K562 (cell line): ENCODE results near the gene COQ2. TPM values are rescaled to one million over a fixed set of nuclear protein-coding genes. Genes with fewer than 3 reads are reported as not detected.

Experiments
- ATAC-seq: fragments of 200-7000 bp; cut with Tn5 transposase; 3 replicates; pipeline ENCODE4 v1.9.1; 2020; ENCODE audit warnings: moderate library complexity
- BruUV-seq: library from RNA; stranded (reverse); fragments of 400-500 nt; replicated peaks from 2 replicates; lab custom pipeline; 2021; lab: Mats Ljungman, UMichigan
- CTCF ChIA-PET: fragments of 300-600 bp; formaldehyde crosslinking; extraction: SDS; loops from one replicate; lab custom pipeline; 2021; ENCODE audit warnings: low intra/inter-chr PET ratio; lab: Yijun Ruan, JAX
- POLR2A ChIA-PET: fragments of 300-600, 350-650 bp; sonication (Branson Sonifier 250); formaldehyde crosslinking; extraction: SDS; loops from one replicate; lab custom pipeline; 2021; ENCODE audit warnings: antibody characterized with exemption, inconsistent platforms; lab: Yijun Ruan, JAX
- DNase-seq, 4 experiments: peaks; one replicate each; pipeline versions ENCODE4 v3.0.0 to v3.0.0-alpha.2; 2011 to 2018; ENCODE audit warnings: low spot score in 3 of 4, mixed read lengths in 3 of 4; ENCODE audit errors: extremely low read depth in 1 of 4
- FAIRE-seq: peaks from 2 replicates; lab custom pipeline; 2011; peaks lifted over from hg19 to GRCh38; lab: Jason Lieb, UNC
- H2AFZ ChIP-seq: 2 replicates; pipeline ENCODE4 v1.6.0; 2011; ENCODE audit warnings: low read depth, low read length, control low read depth, inconsistent platforms
- H3K27ac ChIP-seq: fragments of 200-600 bp; 3 replicates; pipeline ENCODE4 v1.8.0; 2011; ENCODE audit warnings: low read depth, mild to moderate bottlenecking, control low read depth, inconsistent platforms, low read length, moderate library complexity, mixed read lengths; ENCODE audit errors: extremely low read depth
- H3K27me3 ChIP-seq, 2 experiments: fragments of 300-600 bp in 1 of 2; 2 replicates in 1 of 2; 3 replicates in 1 of 2; pipeline versions ENCODE4 v1.6.0 to v1.8.0; 2011; ENCODE audit warnings: inconsistent platforms in 2 of 2, low read length in 2 of 2, mild to moderate bottlenecking in 1 of 2, mixed read lengths in 1 of 2, moderate library complexity in 1 of 2; ENCODE audit not compliant: control insufficient read depth in 2 of 2, insufficient read depth in 2 of 2
- H3K36me3 ChIP-seq: fragments of 300-600 bp; 3 replicates; pipeline ENCODE4 v1.8.0; 2011; ENCODE audit warnings: mild to moderate bottlenecking, low read length, inconsistent platforms; ENCODE audit not compliant: control insufficient read depth, insufficient read depth
- H3K4me1 ChIP-seq, 2 experiments: fragments of 200-600 bp in 1 of 2; replicated peaks in 1 of 2; 2 replicates in 1 of 2; 3 replicates in 1 of 2; pipeline versions ENCODE4 v1.5.1 to v1.8.0; 2011; ENCODE audit warnings: inconsistent platforms in 2 of 2, low read length in 2 of 2, mild to moderate bottlenecking in 1 of 2, mixed read lengths in 1 of 2, moderate library complexity in 1 of 2; ENCODE audit not compliant: control insufficient read depth in 2 of 2, insufficient read depth in 2 of 2
- H3K4me2 ChIP-seq: 2 replicates; pipeline ENCODE4 v1.6.1; 2011; ENCODE audit warnings: low read length, control low read depth, inconsistent platforms, mixed read lengths; ENCODE audit not compliant: insufficient read depth
- H3K4me3 ChIP-seq: fragments of 200-600 bp; sonication (generic), shearing (Covaris generic); 2 replicates; pipeline ENCODE4 v1.5.1; 2016; ENCODE audit warnings: control low read depth, inconsistent platforms
- H3K79me2 ChIP-seq: fragments of 200-600 bp; 3 replicates; pipeline ENCODE4 v1.8.0; 2011; ENCODE audit warnings: low read length, inconsistent platforms; ENCODE audit not compliant: control insufficient read depth, insufficient read depth
- H3K9ac ChIP-seq, 2 experiments: 2 replicates each; pipeline versions ENCODE4 v1.6.0 to v1.6.1; 2011; ENCODE audit warnings: low read depth in 2 of 2, low read length in 2 of 2, control low read depth in 1 of 2, inconsistent platforms in 1 of 2, mild to moderate bottlenecking in 1 of 2, mixed read lengths in 1 of 2; ENCODE audit not compliant: insufficient read depth in 1 of 2
- H3K9me1 ChIP-seq: one replicate; pipeline ENCODE4 v1.6.0; 2011; ENCODE audit warnings: inconsistent platforms, mild to moderate bottlenecking, low read length, moderate library complexity; ENCODE audit not compliant: control insufficient read depth, insufficient read depth
- H3K9me3 ChIP-seq: replicated peaks from 2 replicates; pipeline ENCODE4 v1.5.1; 2011; ENCODE audit warnings: low read depth, low read length, inconsistent platforms; ENCODE audit not compliant: control insufficient read depth, insufficient read depth
- H4K20me1 ChIP-seq: replicated peaks from 2 replicates; pipeline ENCODE4 v1.6.1; 2011; ENCODE audit warnings: low read length, inconsistent platforms, mixed read lengths; ENCODE audit not compliant: control insufficient read depth, insufficient read depth
- BCL6 ChIP-seq: fragments of 250-450 bp; sonication (Bioruptor Pico); IDR thresholded peaks from 2 replicates; pipeline ENCODE4 v1.4.0; 2020
- CBFB ChIP-seq: sonication (generic); formaldehyde crosslinking; IDR thresholded peaks from 2 replicates; pipeline ENCODE4 v1.4.0; 2020; ENCODE audit warnings: mild to moderate bottlenecking, missing genetic modification reagents
- CSDE1 ChIP-seq, 2 experiments: fragments of 450-650 bp; IDR thresholded peaks; 2 replicates each; pipeline ENCODE4 v1.6.1; 2016; ENCODE audit warnings: mild to moderate bottlenecking in 1 of 2
- FOXK2 ChIP-seq, 2 experiments: fragments of 450-650 bp; IDR thresholded peaks in 1 of 2; conservative IDR thresholded peaks in 1 of 2; 2 replicates each; pipeline ENCODE4 v1.6.1; 2016; ENCODE audit warnings: low read depth in 2 of 2, mild to moderate bottlenecking in 1 of 2
- HMG20B ChIP-seq: fragments of 250-450 bp; sonication (Bioruptor Pico); IDR thresholded peaks from 2 replicates; pipeline ENCODE4 v1.5.0; 2021; ENCODE audit warnings: mild to moderate bottlenecking
- MCM2 ChIP-seq: fragments of 450-650 bp; IDR thresholded peaks from 2 replicates; pipeline ENCODE4 v1.6.1; 2017; ENCODE audit warnings: low read depth, mild to moderate bottlenecking
- PRDM10 ChIP-seq: fragments of 450-650 bp; IDR thresholded peaks from 2 replicates; pipeline ENCODE4 v1.6.1; 2018; ENCODE audit not compliant: partially characterized antibody
- RB1 ChIP-seq: fragments of 450-650 bp; IDR thresholded peaks from 2 replicates; pipeline ENCODE4 v1.6.1; 2017; ENCODE audit warnings: low read depth, mild to moderate bottlenecking
- SLC30A9 ChIP-seq: fragments of 250-450 bp; sonication (Bioruptor Pico); IDR thresholded peaks from 2 replicates; pipeline ENCODE4 v1.8.0; 2022; ENCODE audit warnings: mild to moderate bottlenecking, moderate library complexity
- TCF3 ChIP-seq: sonication (generic); formaldehyde crosslinking; IDR thresholded peaks from 2 replicates; pipeline ENCODE4 v1.4.0; 2020; ENCODE audit warnings: mild to moderate bottlenecking, missing genetic modification reagents
- WGBS: fragments of 100-300 bp; shearing (Covaris generic); methylation state at CpG from one replicate; pipeline ENCODE4 v1.1.6; 2016; ENCODE audit warnings: low coverage, mixed read lengths; ENCODE audit not compliant: insufficient coverage; ENCODE audit errors: missing lambda C conversion rate; 5-methylcytosine and 5-hydroxymethylcytosine counted together
- in situ Hi-C: fragments of 300-500 bp; cut with MboI; formaldehyde crosslinking; loops from 4 replicates; pipeline ENCODE4 v1.15.0; 2018; ENCODE audit warnings: inconsistent platforms, mixed read lengths
- intact Hi-C: fragments of 100-400 bp; cut with micrococcal nuclease; formaldehyde crosslinking; loops from 2 replicates; pipeline ENCODE4 v1.14.2; 2022
- polyA plus RNA-seq, 8 experiments: library from polyadenylated mRNA; depleted of rRNA in 4 of 8; stranded (reverse) in 5 of 8; unstranded in 3 of 8; fragments of >200 nt; fragmentation: Nextera tagmentation in 2 of 8; fragmentation: Illumina TruSeq in 1 of 8; extraction: Ambion mirVana in 2 of 8; extraction: Trizol in 1 of 8; gene quantifications; 2 replicates each; pipeline versions ENCODE4 v1.2.1 to v1.2.3, GENCODE V29; 2011 to 2014; ENCODE audit warnings: inconsistent platforms in 1 of 8, missing spikeins in 1 of 8
- total RNA-seq, 7 experiments: library from RNA; depleted of rRNA in 6 of 7; stranded (reverse); fragments of >200 nt in 6 of 7; fragmentation: Illumina TruSeq in 2 of 7; extraction: Trizol in 2 of 7; gene quantifications; 2 replicates each; pipeline versions ENCODE4 v1.2.1 to v1.2.3, GENCODE V29; 2011 to 2021; ENCODE audit warnings: low replicate concordance in 1 of 7

Gene COQ2
- total and polyA plus RNA-seq, 9 of the 15 experiments (the other 6 are each of a cell fraction or from before 2014, with no cell fraction given): 1.9 to 13.5 (median 11.8) TPM

DNA sequence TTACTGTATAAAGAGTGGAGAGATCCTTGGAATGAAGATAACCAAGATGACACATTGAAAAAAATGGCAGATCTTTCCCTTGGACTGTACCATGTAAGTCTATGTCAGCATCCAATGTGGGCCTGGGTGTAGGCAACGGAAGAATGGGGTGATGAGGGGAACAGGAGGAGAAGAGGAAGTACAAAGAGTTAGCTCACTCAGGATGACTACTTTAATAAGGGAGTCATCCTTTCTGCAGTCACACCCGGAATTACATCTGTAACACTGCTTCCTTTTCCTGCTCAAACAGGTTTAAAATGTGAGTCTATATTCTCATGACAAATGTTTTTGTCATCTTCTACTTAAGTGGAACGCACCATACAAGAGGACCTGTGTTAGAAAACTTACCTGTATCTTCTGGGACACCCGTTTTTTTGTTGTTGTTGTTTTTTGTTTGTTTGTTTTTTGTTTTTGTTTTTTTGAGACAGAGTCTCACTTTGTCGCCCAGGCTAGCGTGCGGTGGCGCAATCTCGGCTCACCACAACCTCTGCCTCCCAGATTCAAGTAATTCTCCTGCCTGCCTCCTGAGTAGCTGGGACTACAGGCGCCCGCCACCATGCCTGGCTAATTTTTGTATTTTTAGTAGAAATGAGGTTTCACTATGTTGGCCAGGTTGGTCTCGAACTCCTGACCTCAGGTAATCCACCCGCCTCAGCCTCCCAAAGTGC is 32.0 kb upstream of the COQ2 start (continued):
- TF ChIP-seq PRDM10: peak; percentile 74

DNA sequence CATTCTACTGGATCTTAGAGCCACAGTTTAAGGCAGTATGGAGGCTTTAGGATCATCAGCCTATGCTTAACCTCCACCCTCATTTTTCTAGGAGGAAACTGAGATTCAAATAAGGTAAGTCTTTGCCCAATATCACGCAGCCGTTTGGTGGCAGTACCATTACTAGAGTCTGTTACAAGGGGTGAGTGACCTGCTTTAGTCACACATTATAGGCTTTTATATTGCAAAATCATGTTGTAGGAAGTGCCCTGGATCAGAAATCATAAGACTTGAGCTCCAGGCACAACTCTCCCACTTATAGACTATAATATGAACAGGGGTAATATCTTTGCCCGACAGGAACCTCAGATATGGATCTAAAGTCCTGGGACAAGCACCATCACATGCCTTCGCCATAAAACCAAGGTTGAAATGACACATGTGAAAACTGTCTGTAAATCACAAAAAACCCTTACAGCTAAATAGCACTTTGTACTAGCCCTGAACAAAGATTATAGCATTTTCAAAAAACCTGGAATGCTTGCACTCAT is 30.8 kb upstream of the COQ2 start:
- POLR2A ChIA-PET: no interaction called here

More for the DNA sequence above, 30.8 kb upstream of the COQ2 start:
- H3K36me3 ChIP-seq: no peaks in the 10 kb centered on the region
- 2% methylated on average over 4 of the region's 4 CpGs for WGBS
- no peaks in the 10 kb centered on the region for H3K9me3 ChIP-seq
- intact Hi-C loops: no loop called here
- no peak overlapping the region for H3K9ac ChIP-seq
- H3K27ac ChIP-seq: no peak overlapping the region
- DNase-seq (no peak), ATAC-seq (no peak), FAIRE-seq (no peak)
- no peaks in the 10 kb centered on the region for H3K79me2 ChIP-seq
- no peak overlapping the region for H3K4me3 ChIP-seq
- no peak overlapping the region for H3K4me2 ChIP-seq
- no peak overlapping the region for H2AFZ ChIP-seq
- CTCF ChIA-PET: no interaction called here
- in situ Hi-C loops: no loop called here
- H3K4me1 ChIP-seq: no peaks in the 10 kb centered on the region
- no peaks in the 10 kb centered on the region for H4K20me1 ChIP-seq
- peaks cover 18 to 23% of the 10 kb centered on the region in 2 experiments; a peak in 4 of 5 replicates for H3K27me3 ChIP-seq
- no TSS peak for BruUV-seq
- H3K9me1 ChIP-seq: no peaks in the 10 kb centered on the region
- TF ChIP-seq CBFB (CRISPR knock-in tag) (no peak), TCF3 (CRISPR knock-in tag) (no peak), BCL6 (no peak), MCM2 (no peak), CSDE1 (IDR thresholded peaks at IDR 0.05) (no peak), SLC30A9 (CRISPR knock-in tag) (no peak), FOXK2 (conservative IDR thresholded peaks at IDR 0.05 in 1 of 2, IDR thresholded peaks at IDR 0.05 in 1 of 2; ENCODE audit: low read depth in 2 of 2) (no peak), RB1 (no peak), HMG20B (no peak)
